Stimulated activated CD8-positive, alpha-beta memory T cell treated with anti-CD3 and anti-CD28 coated beads, Interleukin-7, amount 100 ng/mL, for 24 hours (primary cell): ENCODE results near the gene PRRT4.

ENCODE experiments used
- DNase-seq: peaks from one replicate; pipeline ENCODE4 v3.0.0-alpha.2; 2020; ENCODE audit warnings: low read depth

The PRRT4 gene

DNA sequence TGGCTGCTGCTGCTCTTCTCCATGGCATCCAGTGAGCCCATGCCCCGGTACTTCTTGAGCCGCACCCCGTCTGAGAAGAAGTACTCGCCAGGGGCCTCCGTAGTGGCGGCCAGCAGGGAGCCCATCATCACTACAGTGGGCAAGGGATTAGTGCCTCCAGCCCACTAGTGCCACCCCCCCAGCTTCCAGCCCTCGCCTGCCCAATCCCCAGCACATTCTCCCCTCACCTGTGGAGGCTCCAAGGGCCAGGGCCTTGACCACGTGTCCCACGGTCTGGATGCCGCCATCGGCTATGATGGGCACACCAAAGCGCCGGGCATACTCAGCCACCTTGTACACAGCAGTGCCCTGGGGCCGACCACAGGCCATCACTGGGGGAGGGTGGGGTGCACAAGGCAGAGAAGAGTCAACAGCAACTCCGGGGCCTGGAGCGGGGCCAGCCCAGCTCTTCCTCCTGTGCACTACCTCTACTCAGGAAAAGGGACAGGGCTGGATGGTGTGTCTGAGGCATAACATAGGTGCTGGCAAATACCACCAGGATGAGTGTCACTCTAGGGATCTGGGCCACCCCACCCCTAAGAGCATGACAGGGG lies 33.5 kb upstream of the PRRT4 start:
- DNase-seq: no peak

- DNase-seq: no peak
Measured at GRCh38 chr7:128393526-128394330, 32.2 kb upstream of the PRRT4 start.

DNA sequence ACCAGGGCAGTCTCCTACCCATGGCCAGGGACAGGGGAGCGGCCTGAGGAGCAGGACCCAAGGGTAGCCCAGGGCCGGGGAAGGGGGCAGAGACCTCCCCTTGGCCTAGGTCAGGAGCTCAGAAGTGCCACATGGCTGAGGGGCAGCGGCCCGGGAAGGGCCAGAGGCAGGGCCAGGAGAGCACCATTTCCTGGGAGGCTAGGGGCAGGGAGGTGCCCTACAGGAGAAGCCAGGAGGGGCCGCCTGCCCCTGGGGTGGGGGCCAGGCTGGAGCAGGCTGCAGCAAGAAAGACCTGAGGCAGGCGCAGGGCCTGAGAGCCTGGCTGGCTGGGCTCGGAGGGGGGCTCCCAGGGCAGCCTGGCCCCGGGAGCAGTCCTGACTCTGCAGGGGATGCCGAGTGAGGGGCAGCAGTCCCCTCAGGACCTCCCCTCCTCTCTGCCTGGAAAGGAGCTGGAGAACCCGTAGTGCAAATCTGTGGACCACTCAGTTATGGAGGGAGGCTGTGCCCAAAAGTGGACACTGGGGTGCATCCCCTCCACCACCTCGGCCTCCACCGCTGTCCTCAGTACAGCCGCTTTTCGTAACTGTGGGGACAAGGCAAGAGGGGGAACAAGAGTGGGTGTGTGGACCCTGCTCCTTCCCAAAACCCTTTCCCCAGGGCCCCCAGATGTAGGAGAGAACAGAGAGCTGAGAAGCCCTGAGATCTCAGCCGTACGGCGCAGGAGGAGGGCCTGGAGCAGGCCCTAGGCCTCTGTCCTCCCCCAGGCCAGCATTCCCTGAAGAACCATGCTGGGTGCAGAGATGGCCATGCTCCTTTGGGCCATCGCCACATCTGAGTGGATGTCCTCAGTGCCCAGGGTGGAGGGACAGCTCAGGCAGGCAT lies 31.2 kb upstream of the PRRT4 start:
- no peak for DNase-seq

DNA sequence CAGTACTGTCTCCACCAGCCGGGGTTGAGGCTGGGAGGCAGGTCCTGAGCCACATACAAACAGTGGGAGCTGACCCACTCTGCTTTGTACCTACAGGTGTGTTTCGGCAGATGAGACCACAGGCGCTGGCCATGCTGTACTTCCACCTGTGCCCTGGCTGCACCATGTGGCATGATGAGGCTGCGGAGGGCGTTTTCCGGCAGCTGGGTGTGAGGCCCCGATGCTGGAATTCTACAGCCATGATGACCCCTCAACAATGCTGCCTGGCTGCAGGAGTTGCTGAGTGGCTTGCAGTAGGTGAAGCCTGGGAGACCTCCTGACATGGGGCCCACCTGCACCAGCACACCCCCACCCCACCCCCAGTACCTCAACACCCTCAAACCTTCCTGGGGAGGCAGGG lies 30.3 kb upstream of the PRRT4 start:
- DNase-seq: no peak

GRCh38 chr7:128390871-128391565 lies 29.5 kb upstream of the PRRT4 start:
- no peak for DNase-seq

DNA sequence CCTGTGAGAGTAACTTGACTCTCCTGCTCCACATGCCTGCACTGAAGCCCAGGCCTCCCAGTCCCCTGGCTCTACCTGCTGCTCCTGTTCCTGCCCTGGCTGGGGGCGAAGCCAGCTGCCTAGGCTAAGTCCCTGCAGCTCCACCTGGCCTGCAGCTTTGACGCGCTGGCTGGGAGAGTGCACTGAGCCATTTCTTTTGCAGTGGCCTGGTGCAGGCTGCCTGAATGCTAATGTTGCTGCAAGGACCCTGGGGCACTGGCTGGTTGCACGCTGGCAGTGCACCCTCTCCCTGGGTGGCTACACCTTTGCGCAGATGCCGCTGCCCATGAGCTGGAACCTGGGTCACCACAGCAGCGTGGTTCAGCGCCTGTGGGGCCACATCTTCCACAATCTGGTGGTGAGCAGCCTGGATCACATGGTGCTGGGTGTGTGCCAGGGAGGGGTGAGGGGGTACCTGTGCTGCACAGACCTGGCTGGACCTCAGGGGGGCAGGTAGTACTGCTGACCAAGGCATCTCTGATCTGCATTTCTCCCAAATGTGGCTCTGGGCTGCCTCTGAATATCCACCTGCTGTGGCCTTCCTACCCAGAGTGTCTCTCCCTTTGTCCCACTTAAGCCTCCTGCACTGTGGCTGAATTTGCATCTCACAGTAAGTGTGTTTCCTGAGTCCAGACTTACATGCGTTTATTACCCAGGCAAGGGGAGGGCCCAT lies 28.3 kb upstream of the PRRT4 start:
- no peak for DNase-seq

- no peak for DNase-seq
Measured at GRCh38 chr7:128389085-128389617, 27.7 kb upstream of the PRRT4 start.

- no peak for DNase-seq
Measured at GRCh38 chr7:128388145-128388485, 26.6 kb upstream of the PRRT4 start.

DNA sequence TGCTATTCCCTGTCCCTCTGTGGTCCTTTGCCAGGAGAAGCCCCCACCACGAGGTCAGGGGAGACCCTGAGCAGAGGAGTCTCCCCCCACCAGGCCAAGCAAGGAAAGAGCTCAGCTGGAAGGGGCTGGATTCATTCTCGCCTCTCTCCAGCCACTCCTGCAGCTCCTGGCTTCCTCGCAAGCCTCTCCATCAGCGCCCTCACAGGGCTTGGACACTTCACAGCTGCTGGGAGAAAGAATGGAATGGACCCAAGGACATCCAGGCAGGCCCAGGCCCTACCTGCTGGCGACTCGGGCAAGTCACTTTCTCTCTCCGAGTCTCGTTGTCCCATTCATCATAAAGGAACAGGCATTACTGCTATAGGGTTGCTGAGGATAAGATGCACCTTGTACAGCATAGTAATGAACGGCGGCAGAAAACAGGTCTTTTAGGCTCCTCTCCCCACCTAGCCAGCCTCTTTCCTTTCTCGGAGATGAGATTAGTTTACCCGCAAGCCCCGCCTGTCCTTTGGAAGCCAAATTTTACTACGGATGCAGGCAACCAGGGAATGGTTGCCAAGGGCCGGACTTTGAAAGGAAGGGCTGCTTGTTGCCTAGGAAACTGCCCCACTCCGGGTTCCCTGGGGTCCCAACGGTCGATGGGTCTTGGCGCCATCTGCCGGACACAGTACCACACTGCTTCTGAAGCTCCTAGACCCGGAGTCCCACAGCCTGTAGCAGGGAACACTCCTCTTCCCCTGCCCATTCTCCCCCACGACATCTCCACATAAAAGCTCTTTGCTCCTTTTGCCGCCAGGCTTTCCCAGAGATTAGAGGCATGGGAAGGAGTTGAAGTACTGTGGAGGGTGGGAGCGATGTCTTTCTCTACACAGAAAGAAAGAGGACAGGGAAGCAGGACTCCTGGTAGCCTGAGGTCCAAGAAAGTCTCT lies 26.0 kb upstream of the PRRT4 start:
- DNase-seq: peak; percentile 48

DNA sequence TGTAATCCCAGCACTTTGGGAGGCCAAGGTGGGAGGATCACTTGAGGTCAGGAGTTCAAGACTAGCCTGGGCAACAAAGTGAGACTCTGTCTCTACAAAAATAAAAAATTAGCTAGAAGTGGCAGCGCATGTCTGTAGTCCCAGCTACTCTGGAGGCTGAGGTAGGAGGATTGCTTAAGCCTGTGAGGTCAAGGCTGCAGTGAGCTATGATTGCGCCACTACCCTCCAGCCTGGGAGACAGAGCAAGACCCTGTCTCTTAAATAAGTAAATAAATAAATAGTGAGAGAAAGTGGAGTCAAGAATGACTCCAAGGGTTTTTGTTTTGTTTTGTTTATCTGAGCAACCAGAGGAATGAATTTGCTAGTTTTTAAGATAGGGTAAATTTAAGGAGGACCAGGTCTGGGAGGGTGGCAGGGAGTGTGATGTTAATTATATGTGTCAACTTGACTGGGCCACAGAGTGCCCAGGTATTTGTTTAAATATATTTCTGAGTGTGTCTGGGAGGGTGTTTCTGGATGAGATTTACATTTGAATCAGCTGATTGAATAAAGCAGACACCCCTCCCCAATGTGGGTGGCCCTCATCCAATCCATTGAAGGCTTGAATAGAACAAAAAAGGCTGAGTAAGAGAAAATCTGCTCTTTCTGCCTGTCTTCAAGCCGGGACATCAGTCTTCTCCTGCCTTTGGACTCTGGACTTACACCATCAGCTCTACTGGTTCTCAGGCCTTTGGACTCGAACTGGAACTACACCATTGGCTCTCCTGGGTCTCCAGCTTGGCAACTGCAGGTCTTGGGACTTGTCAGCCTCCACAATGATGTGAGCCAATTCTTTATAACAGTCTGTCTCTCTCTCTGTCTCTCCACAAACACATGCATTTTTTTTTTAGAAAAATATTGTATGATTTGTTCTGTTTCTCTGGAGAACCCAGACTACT lies 24.8 kb upstream of the PRRT4 start:
- no peak for DNase-seq

DNA sequence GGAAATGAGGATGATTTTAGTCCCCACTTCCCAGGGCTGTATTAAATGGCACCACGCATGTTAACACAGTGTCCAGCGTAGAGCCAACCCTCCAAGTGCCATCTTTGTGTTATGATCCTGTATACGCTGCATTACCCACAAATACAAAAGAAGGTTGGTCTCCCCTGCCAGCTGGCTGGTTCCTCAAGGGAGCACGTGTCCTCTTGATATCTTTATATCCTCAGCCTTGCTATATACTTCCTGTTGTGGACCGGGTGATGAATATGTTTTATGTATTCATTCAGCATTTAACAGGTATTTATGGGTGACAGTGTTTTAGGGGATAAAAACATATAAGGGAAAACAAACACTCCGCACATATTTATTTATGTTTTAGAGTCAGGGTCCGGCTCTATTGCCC lies 23.2 kb upstream of the PRRT4 start:
- DNase-seq: no peak

DNA sequence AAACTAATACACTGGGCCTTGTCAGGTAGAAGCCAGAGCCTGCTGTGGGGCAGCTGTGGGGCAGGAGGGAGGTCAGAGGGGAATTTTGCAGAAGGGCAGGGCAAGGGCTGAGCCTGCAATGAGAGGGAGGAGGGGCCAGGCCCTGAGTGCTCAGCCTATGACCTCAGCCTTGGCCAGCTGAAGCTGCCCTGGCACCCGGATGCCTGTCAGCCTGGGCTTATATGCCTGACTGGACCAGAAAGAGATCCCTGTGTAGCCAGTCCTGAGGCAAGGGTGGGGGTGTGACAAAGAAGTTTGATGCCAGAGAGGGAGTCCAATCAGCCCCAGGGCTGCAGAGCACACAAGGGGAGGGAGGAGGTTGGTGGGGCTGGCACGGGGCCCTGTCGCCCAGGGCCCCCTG lies 22.3 kb upstream of the PRRT4 start:
- no peak for DNase-seq

DNA sequence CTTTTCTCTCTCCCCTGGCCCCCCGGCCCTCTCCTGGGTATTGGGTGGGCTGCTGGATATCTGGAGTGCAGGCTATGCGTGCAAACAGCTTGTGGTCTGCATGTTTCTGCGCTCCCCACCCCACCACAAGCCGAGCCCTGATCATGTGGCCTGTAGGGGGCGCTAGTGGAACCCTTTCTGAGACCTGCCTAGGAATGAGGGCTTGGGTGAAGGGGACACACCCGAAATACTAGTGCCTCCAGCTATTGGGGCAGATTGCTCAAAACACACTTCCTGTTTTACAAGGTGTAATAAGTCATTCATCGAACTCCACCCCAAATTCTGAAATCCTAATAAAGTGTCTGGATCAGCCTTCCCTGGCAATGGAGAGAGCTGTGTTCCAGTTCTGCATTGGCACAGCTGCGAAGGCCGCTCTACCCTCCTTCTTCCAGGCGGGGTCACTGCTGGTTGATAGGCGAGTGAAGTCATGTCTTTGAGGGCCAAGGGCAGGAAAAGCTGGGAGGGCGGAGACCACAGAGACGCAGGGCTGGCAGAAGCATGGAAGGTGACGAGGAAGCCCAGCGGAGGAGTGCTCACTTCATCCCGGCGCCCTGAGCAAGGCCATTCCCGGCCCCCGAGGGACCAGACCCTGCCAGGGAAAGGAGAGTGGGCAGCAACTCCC lies 19.8 kb upstream of the PRRT4 start:
- no peak for DNase-seq

DNA sequence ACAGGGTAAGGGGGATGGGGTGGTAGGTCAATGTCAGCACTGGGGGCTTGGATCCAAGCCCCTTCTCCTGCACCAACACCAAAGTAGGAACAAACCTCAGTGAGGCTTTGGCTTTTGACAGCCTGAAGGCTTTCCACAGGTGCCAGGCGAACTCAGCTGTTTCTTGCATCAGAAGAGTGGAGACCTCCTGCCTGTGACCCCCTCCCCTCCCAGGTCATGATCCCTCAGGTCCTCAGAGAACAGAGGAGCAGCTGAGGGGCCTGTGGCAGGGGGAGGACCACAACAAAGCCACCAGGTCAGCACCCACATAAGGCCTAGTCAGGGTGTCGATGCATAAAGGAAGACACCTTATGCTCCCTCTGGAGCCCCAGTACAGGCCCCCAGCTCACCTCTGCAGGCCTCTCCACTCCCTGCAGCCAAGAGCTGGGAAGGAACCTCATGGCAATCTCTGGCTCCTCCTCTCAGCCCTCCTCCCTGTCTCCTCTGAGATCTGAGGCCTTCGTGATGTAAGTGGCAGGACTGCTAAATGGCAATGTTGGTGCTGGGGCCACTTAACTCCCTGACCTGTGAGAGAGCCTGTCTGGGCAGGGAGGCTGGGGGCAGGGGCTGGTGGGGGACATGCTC lies 19.1 kb upstream of the PRRT4 start:
- DNase-seq: no peak

DNA sequence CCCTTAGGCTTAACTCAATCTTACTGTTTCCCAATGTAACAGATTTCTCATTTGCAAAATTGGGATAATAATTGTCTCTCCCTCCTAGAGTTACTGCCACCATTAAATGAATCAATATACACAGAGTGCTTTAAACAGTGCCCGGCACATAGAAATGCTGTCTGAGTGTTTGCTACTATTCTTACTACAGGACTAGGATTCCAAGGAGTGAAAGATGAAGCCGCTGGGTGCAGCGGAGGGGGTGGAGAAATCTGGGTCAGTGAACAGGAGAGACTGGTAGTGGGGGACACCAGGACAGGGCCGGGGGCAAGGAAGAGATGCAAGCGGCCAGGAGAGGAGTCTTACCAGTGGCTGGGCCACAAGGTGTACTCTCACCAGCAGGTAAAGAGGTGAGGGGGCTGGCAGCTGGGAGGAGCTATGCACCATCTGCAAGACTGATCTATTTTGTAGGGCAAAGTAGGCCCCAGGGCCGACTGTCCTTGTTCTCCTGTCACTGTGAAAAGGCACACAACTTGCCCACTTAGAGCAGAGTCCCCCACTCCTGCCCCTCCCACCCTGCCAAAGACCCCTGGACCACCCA lies 18.5 kb upstream of the PRRT4 start:
- DNase-seq: no peak

GRCh38 chr7:128378637-128379036 lies 17.1 kb upstream of the PRRT4 start:
- DNase-seq: no peak

GRCh38 chr7:128376077-128376476 lies 14.6 kb upstream of the PRRT4 start:
- no peak for DNase-seq

DNA sequence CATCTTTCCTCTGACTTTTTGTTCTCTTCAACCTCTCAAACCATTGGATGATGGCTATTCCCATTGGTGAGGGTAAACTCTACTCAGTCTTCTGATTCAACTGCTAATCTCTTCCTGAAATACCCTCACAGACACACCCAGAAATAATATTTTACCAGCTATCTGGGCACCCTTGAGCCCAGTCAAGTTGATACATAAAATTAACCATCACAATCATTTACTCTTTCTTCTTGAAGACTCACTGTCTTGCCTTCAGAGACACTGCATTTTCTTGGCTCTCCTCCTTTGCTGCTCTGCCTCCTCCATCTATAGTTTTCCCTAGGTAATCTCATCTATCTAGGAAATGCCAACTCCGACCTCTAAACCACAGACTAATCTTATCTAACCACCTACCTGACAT lies 12.6 kb upstream of the PRRT4 start:
- DNase-seq: no peak
